HepG2 (cell line): ENCODE measurements around the gene SFTPB. TPM values are rescaled to one million over a fixed set of nuclear protein-coding genes. Genes with fewer than 3 reads are reported as not detected.

Source experiments
- FOXO1 ChIP-seq: sonication (generic); formaldehyde crosslinking; IDR thresholded peaks from 2 replicates; pipeline ENCODE4 v1.4.0; 2020; ENCODE audit warnings: missing genetic modification reagents
- FOXP1 ChIP-seq, 2 experiments: fragments of 450-650 bp in 1 of 2; IDR thresholded peaks; 2 replicates each; pipeline ENCODE4 v1.6.1; 2017 to 2018; ENCODE audit warnings: antibody characterized with exemption in 1 of 2
- HDAC1 ChIP-seq: sonication (generic); formaldehyde crosslinking; IDR thresholded peaks from 2 replicates; pipeline ENCODE4 v1.5.1; 2020; ENCODE audit warnings: mild to moderate bottlenecking, missing genetic modification reagents
- HNF4A ChIP-seq: sonication (generic); formaldehyde crosslinking; IDR thresholded peaks from 2 replicates; pipeline ENCODE4 v1.4.0; 2020; ENCODE audit warnings: missing genetic modification reagents
- MED1 ChIP-seq: sonication (generic); formaldehyde crosslinking; IDR thresholded peaks from 2 replicates; pipeline ENCODE4 v1.4.0; 2020; ENCODE audit warnings: missing genetic modification reagents
- PAF1 ChIP-seq: IDR thresholded peaks from 2 replicates; pipeline ENCODE4 v1.6.1; 2016; ENCODE audit warnings: missing genetic modification reagents, missing compliant biosample characterization
- TEAD3 ChIP-seq: optimal IDR thresholded peaks from 2 replicates; pipeline ENCODE3; 2016; ENCODE audit warnings: borderline replicate concordance
- THAP7 ChIP-seq: sonication (generic); formaldehyde crosslinking; IDR thresholded peaks from 2 replicates; pipeline ENCODE4 v1.8.1; 2023; ENCODE audit warnings: mild to moderate bottlenecking, missing genetic modification reagents
- ZNF10 ChIP-seq: sonication (generic); formaldehyde crosslinking; IDR thresholded peaks from 2 replicates; pipeline ENCODE4 v1.4.0; 2020; ENCODE audit warnings: mild to moderate bottlenecking, low read depth, missing genetic modification reagents, borderline replicate concordance
- ZNF441 ChIP-seq: sonication (generic); formaldehyde crosslinking; IDR thresholded peaks from 2 replicates; pipeline ENCODE4 v1.7.0; 2021; ENCODE audit warnings: missing genetic modification reagents, borderline replicate concordance
- polyA plus RNA-seq, 8 experiments: library from polyadenylated mRNA; depleted of rRNA in 3 of 8; stranded (reverse) in 7 of 8; unstranded in 1 of 8; fragments of >200 nt; fragmentation: Illumina TruSeq in 4 of 8; extraction: Trizol in 4 of 8; gene quantifications; 2 replicates each; pipeline versions ENCODE4 v1.2.1 to v1.2.3, GENCODE V29; 2011 to 2016; ENCODE audit warnings: low read depth in 4 of 8, missing spikeins in 1 of 8, mixed read lengths in 1 of 8; ENCODE audit not compliant: insufficient read depth in 1 of 8
- total RNA-seq, 5 experiments: library from RNA; depleted of rRNA; stranded (reverse); fragments of >200 nt; fragmentation: Illumina TruSeq; extraction: Trizol; gene quantifications; 2 replicates each; pipeline ENCODE4 v1.2.3, GENCODE V29; 2016; ENCODE audit warnings: low read depth in 1 of 5
- TF ChIP-seq, protein P1 (sequence below): sonication (generic); formaldehyde crosslinking; conservative IDR thresholded peaks from 2 replicates; pipeline ENCODE4 v1.8.0; 2022; ENCODE audit warnings: low read depth, missing genetic modification reagents
- TF ChIP-seq, protein P2 (sequence below): sonication (generic); formaldehyde crosslinking; conservative IDR thresholded peaks from 2 replicates; pipeline ENCODE4 v1.4.0; 2020; ENCODE audit warnings: mild to moderate bottlenecking, missing genetic modification reagents, moderate library complexity

SFTPB gene
- total and polyA plus RNA-seq, 2 of the 13 experiments (the other 11 are each of a cell fraction or from before 2014, with no cell fraction given): not detected

DNA sequence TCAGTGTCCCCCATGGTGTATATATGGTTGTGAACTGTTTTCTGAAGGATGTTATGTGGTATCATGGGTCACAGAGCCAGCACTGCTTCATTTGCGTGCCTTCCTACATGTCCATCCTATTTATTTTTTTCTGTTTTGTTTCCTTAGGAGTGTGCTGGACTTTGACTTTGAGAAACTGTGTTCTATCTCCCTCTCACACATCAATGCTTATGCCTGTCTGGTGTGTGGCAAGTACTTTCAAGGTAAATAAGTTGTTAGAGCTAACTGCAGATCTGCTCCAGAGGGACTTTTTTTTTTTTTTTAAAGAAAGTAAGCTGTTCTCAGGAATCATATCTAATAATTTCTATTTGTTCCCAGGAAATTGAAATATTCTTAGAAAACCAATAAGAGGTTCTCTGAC is 46.7 kb downstream of the SFTPB start (continued):
- TF ChIP-seq, protein P1, sequence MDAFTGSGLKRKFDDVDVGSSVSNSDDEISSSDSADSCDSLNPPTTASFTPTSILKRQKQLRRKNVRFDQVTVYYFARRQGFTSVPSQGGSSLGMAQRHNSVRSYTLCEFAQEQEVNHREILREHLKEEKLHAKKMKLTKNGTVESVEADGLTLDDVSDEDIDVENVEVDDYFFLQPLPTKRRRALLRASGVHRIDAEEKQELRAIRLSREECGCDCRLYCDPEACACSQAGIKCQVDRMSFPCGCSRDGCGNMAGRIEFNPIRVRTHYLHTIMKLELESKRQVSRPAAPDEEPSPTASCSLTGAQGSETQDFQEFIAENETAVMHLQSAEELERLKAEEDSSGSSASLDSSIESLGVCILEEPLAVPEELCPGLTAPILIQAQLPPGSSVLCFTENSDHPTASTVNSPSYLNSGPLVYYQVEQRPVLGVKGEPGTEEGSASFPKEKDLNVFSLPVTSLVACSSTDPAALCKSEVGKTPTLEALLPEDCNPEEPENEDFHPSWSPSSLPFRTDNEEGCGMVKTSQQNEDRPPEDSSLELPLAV: no peak
- TF ChIP-seq THAP7 (CRISPR knock-in tag) (no peak), ZNF10 (no peak), FOXP1 (IDR thresholded peaks at IDR 0.05) (no peak), FOXP1 (CRISPR knock-in tag; IDR thresholded peaks at IDR 0.05) (peak; percentile 57), PAF1 (CRISPR knock-in tag) (no peak), HDAC1 (CRISPR knock-in tag) (peak; percentile 35; the same call in 1 of the 2 replicates), MED1 (CRISPR knock-in tag) (peak; percentile 42; the same call in 1 of the 2 replicates), FOXO1 (CRISPR knock-in tag) (peak; percentile 18; the same call in 1 of the 2 replicates), TEAD3 (peak; percentile 10), ZNF441 (CRISPR knock-in tag) (0 out of 2 replicates have a peak, but pooled peaks have one; percentile 31), HNF4A (peak; percentile 64)
- TF ChIP-seq, protein P2, sequence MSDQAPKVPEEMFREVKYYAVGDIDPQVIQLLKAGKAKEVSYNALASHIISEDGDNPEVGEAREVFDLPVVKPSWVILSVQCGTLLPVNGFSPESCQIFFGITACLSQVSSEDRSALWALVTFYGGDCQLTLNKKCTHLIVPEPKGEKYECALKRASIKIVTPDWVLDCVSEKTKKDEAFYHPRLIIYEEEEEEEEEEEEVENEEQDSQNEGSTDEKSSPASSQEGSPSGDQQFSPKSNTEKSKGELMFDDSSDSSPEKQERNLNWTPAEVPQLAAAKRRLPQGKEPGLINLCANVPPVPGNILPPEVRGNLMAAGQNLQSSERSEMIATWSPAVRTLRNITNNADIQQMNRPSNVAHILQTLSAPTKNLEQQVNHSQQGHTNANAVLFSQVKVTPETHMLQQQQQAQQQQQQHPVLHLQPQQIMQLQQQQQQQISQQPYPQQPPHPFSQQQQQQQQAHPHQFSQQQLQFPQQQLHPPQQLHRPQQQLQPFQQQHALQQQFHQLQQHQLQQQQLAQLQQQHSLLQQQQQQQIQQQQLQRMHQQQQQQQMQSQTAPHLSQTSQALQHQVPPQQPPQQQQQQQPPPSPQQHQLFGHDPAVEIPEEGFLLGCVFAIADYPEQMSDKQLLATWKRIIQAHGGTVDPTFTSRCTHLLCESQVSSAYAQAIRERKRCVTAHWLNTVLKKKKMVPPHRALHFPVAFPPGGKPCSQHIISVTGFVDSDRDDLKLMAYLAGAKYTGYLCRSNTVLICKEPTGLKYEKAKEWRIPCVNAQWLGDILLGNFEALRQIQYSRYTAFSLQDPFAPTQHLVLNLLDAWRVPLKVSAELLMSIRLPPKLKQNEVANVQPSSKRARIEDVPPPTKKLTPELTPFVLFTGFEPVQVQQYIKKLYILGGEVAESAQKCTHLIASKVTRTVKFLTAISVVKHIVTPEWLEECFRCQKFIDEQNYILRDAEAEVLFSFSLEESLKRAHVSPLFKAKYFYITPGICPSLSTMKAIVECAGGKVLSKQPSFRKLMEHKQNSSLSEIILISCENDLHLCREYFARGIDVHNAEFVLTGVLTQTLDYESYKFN (CRISPR knock-in tag): peak; percentile 80
